GM21447 (cell line): Measurements from ENCODE around the gene NKAIN2.

Source experiments
- ATAC-seq: cut with Tn5 transposase; IDR thresholded peaks from one replicate; pipeline ENCODE4 v1.9.1; 2021; ENCODE audit not compliant: unreplicated experiment

Gene NKAIN2

GRCh38 chr6:124479991-124480430, 676.3 kb downstream of the NKAIN2 start:
- no peak for ATAC-seq

- ATAC-seq = no peak
These were observed 678.4 kb downstream of the NKAIN2 start for GRCh38 chr6:124482071-124482491.

DNA sequence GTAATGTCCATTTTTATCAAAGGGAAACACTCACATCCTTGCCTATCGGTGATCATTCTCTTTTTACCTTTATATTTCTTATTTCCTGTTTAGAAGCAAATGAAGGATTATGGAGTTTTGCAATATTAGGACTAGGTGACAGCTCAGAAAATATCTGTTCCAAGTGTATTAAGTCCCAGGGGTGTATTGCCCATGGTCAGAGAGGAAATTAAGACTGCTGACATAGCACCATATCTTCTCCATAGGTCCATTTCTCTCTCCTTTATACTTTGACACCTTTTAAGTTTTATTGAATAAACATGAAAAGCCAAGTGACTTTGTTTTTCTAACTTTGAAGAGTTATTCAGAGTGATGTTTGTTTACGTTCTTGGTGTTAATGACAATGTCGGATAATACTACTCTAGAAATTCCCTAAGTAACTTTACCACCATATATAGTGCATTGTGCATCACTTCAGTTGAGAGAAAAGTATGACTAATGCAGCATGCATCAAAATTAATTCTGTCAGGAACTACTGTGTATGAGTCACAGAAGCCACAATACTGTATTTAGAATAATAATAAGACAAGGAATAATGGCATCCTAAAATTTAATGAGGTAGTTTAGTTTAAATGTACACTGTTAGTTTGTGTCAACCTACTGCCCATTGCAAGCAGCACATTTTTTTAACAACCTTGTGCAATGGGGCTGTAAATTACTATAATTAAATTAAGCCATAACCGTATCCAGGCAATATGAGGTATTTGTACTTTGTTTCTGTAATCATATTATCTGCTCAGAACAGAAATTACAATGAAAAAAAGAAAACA, 684.2 kb downstream of the NKAIN2 start:
- ATAC-seq = no peak

- no peak for ATAC-seq
These were observed 686.5 kb downstream of the NKAIN2 start for GRCh38 chr6:124490122-124490521.

- ATAC-seq = no peak
These were observed 689.6 kb downstream of the NKAIN2 start for GRCh38 chr6:124493259-124493658.

GRCh38 chr6:124494956-124495664, 691.4 kb downstream of the NKAIN2 start:
- no peak for ATAC-seq

DNA sequence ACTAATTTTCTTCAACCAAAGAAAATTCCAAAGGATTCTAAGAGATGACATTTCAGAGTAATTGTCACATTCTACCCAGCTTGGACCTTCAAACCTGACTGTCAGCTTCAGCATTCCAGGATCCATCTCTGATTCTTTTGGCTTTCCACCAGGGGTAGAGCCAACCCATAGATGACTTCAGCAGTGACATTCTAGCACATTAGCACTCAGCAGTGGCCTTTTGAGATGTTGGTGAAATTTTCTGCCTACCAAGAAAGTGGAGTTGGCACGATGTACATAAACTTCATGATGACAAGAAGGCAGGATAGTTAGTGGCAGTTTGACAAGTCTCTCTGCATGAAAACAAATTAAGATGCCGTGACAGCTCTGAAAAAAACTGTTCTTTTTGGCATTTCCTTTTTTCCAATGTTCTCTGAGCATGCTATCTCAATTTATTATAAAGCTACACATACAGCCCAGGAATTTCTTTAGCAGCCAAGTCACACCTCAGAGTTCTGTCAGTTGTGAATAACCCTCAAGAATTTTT, 692.1 kb downstream of the NKAIN2 start:
- ATAC-seq = no peak

- ATAC-seq = no peak
These were observed 692.7 kb downstream of the NKAIN2 start for GRCh38 chr6:124496334-124496733.

GRCh38 chr6:124512431-124512830, 708.8 kb downstream of the NKAIN2 start:
- no peak for ATAC-seq

GRCh38 chr6:124517339-124517738, 713.7 kb downstream of the NKAIN2 start:
- ATAC-seq = no peak

GRCh38 chr6:124520514-124520913, 716.8 kb downstream of the NKAIN2 start:
- ATAC-seq = no peak

DNA sequence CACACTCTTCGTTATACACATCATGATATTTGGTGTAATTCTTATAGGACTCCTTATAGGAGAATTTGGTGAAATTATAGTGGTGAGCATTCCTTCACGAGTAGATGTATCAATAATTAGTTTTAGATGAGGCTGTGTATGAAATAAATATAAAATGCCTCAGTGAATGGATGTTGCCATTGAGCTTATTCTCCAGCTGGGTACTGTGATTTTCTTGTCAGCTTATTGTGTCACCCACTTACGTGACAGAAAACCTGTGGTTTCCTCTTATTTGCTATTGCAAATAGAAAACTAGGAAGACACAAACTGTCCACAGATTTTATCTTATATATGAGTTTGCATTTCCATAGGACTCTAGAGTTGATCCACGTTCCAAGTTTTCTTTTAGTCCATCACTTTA, 718.7 kb downstream of the NKAIN2 start:
- no peak for ATAC-seq

DNA sequence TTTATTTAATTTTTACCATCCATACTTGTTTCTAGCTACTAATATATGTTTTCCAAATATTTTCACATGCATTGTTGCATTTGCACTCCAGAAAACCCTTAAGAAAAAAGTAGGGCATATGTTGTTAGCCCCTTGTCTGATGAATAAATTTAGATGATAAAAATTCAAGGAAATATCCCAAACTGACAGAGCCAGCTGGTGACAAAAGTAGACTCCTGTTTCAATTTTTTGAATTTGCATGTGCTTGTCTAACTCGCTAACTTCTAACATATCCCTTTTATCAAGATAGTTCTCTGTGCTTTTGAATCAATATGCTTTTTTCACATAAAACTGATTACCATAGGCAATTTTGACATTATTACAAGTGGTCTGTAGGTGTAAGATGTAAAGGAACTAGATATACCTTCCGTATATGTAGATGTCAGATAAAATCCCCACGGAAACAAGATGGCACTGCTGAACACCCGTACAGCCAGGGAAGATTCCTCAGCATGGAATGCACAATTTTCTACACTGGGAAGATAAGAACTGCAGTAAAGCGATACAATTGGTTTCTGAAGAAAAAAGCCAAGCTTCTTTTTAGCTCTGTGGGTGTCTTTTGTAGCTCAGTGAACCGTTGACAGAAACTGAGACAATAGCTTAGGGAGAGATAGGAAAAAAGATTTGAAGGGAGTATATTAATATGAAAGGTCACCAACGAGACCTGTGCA, 721.0 kb downstream of the NKAIN2 start:
- no peak for ATAC-seq

DNA sequence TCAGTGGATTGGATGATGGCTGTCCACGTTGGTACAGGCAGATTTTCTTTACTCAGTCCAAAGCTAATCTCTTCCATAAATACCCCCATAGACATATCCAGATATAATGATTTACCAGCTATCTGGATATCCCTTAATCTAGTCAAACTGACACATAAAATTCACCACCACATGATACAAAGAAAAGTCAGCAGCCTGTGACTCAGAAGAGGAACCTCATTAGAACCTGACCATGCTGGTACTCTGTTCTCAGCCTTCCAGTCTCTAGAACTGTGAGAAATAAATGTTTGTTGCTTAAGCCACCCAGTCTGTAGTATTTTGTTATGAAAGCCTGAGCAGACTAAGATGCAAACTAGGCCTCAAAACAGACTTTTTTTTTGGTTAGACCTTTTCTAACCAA, 727.3 kb downstream of the NKAIN2 start:
- ATAC-seq = no peak

- ATAC-seq = no peak
These were observed 731.6 kb downstream of the NKAIN2 start for GRCh38 chr6:124535299-124535698.

DNA sequence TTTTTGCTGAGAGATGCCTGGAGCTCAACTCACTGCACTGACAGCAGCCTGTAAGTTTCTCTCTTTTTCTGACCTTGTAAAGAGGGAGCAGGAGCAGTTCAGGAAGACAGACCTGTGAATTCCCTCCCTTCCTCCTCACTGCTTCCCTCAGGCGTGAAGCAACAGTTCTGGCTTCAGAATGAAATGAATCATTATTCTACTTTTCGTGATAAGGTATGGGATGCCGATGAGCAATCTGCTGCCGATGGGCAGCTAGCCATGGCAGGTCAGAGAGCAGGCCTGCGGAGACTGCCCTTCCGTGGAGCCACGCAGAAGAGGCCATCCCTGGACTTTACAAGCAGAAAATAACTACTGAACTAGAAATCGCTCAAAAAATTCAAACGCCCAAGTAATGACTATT, 732.1 kb downstream of the NKAIN2 start:
- no peak for ATAC-seq

DNA sequence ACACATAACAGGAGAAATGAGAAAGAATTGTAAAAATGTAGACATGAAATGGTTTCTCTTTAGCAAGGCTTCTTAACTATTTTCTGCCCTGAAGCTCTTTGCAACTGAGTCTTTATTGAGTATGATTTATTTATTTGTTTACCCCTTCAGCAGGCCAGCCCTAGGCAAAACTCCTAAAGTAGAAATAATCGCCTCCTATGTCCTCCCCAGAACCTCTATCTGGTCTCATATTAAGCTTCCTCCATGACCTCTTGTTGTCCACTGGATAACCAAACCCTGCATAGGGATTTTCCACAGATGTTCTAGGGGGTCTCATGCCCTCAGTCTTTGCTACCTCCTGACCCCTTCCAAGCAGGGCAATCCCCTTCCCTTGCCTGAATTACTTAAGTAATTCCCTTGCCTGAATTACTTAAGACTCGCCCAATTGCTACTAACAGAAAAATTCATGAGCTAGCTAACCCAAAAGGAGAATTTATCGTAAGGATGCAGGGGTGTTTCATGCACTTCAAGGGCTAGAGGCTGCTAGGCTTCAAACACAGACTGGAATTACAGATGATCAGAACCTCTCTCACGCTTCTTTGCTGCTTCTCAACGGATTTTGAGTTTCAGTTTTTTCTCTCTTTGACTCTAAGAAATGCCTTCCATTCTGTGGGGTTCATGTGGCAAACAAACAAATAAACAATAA, 732.6 kb downstream of the NKAIN2 start:
- ATAC-seq = no peak

GRCh38 chr6:124536842-124537191, 733.2 kb downstream of the NKAIN2 start:
- ATAC-seq = no peak

DNA sequence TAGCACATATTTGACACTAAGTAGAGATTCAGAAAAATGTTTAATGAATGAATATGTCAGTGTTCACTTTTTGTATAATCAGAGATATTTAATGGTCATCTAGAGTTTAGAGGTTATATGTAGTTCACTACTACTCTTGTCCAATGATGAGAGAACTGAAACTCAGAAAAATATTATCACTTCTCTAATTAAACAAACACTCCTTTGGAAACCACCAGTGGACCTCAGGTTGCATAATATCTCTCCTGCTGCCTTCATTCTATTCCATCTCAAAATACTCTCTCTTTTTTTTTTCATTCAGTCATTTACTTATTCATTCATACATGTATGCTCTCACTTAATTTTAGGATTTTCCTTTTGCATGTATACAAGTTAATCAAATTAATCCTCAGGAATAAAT, 735.4 kb downstream of the NKAIN2 start:
- no peak for ATAC-seq

DNA sequence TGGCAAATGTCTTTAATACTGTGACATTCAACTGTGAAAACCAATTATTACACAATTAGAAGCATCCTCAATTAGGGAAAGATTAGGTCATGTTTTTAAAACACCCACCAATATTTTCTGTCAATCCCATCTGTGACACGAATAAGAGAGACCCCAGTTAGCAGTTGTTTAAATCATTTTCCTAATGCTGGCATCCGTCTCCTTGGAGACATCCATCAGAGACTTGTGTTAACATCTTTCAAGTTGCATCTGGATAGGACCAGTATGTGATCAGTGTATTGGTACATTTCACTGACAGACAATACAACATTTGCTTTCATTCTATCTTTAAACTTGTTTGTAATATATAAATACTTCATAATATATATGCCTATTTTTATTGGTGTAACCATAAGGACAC, 737.9 kb downstream of the NKAIN2 start:
- no peak for ATAC-seq

DNA sequence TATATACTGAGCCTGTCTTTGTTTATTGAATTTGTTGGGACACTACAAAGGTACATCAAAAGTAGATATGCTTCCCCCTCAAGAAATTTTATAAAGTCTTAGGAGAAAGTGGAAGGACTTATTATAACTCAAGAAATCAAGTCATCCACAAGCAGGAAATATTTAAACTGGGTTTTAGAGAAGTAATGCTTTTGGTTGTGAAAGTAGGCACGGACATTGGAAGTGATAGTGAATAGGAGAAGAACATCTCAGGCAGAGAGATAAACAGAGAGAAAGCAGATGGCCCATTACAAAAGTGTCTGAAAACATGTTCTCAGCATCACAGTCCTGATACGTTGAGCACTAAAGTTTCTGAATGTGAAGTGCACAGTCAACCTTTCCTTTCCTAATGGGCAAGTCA, 742.9 kb downstream of the NKAIN2 start:
- ATAC-seq = no peak
